DOHH2 (cell line): ENCODE data around the gene NEK10.

ENCODE experiments used
- CTCF ChIP-seq: fragments of 200-600 bp; sonication (generic); IDR thresholded peaks from one replicate; pipeline ENCODE4 v1.5.1; 2014; ENCODE audit warnings: antibody characterized with exemption, mild to moderate bottlenecking, low read depth, low read length; ENCODE audit not compliant: poor library complexity, severe bottlenecking
- EZH2phosphoT487 ChIP-seq: fragments of 200-600 bp; sonication (generic); IDR thresholded peaks from 2 replicates; pipeline ENCODE4 v1.6.1; 2017; ENCODE audit warnings: borderline replicate concordance, mild to moderate bottlenecking, antibody characterized with exemption, low read length, moderate library complexity, mixed read lengths

GRCh38 chr3:27228805-27229204, 140.4 kb downstream of the NEK10 start:
- TF ChIP-seq CTCF = no peak
- no peak for TF ChIP-seq EZH2phosphoT487
